22Rv1 (cell line): ENCODE data around the gene ADCY2.

ENCODE experiments used
- ZFX ChIP-seq: fragments of 450-650 bp; IDR thresholded peaks from 2 replicates; pipeline ENCODE4 v1.6.1; 2017; ENCODE audit warnings: antibody characterized with exemption, borderline replicate concordance
- TF ChIP-seq, protein P1 (sequence below): fragments of 450-650 bp; IDR thresholded peaks from 2 replicates; pipeline ENCODE4 v1.5.1; 2017; ENCODE audit warnings: mild to moderate bottlenecking

GRCh38 chr5:7764452-7764851, 368.5 kb downstream of the ADCY2 start:
- TF ChIP-seq, protein P1, sequence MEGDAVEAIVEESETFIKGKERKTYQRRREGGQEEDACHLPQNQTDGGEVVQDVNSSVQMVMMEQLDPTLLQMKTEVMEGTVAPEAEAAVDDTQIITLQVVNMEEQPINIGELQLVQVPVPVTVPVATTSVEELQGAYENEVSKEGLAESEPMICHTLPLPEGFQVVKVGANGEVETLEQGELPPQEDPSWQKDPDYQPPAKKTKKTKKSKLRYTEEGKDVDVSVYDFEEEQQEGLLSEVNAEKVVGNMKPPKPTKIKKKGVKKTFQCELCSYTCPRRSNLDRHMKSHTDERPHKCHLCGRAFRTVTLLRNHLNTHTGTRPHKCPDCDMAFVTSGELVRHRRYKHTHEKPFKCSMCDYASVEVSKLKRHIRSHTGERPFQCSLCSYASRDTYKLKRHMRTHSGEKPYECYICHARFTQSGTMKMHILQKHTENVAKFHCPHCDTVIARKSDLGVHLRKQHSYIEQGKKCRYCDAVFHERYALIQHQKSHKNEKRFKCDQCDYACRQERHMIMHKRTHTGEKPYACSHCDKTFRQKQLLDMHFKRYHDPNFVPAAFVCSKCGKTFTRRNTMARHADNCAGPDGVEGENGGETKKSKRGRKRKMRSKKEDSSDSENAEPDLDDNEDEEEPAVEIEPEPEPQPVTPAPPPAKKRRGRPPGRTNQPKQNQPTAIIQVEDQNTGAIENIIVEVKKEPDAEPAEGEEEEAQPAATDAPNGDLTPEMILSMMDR = no peak
- no peak for TF ChIP-seq ZFX
